ENCODE data around the gene DLG3. TPM values are rescaled to one million over a fixed set of nuclear protein-coding genes. Genes with fewer than 3 reads are reported as not detected.

Gene DLG3
- polyA plus RNA-seq, 4 donors, result 22.2 to 40.0 (median 32.3) TPM

- DNase-seq (peak; percentile 84 to 90), FAIRE-seq (no peak)
- peaks cover 0 to 10% (median 0%) of the 10 kb centered on the region in 3 donors for H3K4me1 ChIP-seq (ENCODE audit: control insufficient read depth in 3 of 3, insufficient read depth in 2 of 3, low read depth in 1 of 3, low read length in 2 of 3)
- H3K27ac ChIP-seq (ENCODE audit: low read depth in 1 of 3, low read length in 2 of 3), result peak overlapping the region; percentile 66 to 90 (median 89)
- WGBS, 3 donors, result 0 to 34% (median 4%) methylated on average over 17 to 37 of the region's 37 CpGs
- peaks cover 0 to 9% (median 0%) of the 10 kb centered on the region in 3 donors for H3K36me3 ChIP-seq (ENCODE audit: control insufficient read depth in 3 of 3, insufficient read depth in 2 of 3, low read depth in 1 of 3, low read length in 3 of 3)
- H3K9me3 ChIP-seq (ENCODE audit: control insufficient read depth in 2 of 2, insufficient read depth in 1 of 2, low read depth in 1 of 2, low read length in 1 of 2), result no peaks in the 10 kb centered on the region
- H3K4me3 ChIP-seq (ENCODE audit: low read depth in 1 of 3, low read length in 3 of 3), result peak overlapping the region; percentile 41 to 70 (median 52)
- peaks cover 0 to 11% (median 0%) of the 10 kb centered on the region in 3 donors for H3K27me3 ChIP-seq (ENCODE audit: control insufficient read depth in 3 of 3, insufficient read depth in 3 of 3, low read length in 3 of 3)
These were observed 10.7 kb upstream of the DLG3 start for GRCh38 chrX:70433848-70434351.

DNA sequence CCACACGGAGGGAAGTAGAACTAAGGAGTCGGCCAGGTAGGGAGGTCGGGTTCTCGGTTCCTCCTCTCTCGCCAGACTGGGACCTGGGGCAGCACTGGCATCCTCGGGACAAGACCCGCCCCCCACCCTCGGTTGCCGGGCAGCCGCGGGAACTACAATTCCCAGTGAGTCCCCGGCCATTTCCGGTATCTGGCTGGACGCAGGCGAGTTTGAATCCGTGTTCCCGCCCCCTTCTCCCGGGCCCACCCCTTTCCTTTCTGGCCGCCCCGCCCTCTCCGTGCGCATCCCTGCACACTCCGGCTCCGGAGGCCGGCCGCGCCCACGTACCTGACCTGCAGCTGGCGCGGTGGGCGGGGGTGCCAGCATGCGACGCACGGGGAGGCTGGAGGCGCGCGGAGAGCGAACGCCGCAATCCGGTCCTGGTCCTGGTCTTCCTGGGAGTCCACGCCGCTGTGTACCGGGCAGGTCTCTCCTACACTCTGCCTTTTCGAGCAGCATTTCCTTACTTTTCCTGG, 10.2 kb upstream of the DLG3 start:
- no peaks in the 10 kb centered on the region for H3K9me3 ChIP-seq (ENCODE audit: control insufficient read depth in 2 of 2, insufficient read depth in 1 of 2, low read depth in 1 of 2, low read length in 1 of 2)
- H3K27me3 ChIP-seq (ENCODE audit: control insufficient read depth in 3 of 3, insufficient read depth in 3 of 3, low read length in 3 of 3), result peaks cover 0 to 11% (median 0%) of the 10 kb centered on the region in 3 donors
- FAIRE-seq (no peak), DNase-seq (peak; percentile 88 to 91)
- H3K4me3 ChIP-seq (ENCODE audit: low read depth in 1 of 3, low read length in 3 of 3), result peak overlapping the region; percentile 41 to 70 (median 52)
- peaks cover 0 to 10% (median 0%) of the 10 kb centered on the region in 3 donors for H3K4me1 ChIP-seq (ENCODE audit: control insufficient read depth in 3 of 3, insufficient read depth in 2 of 3, low read depth in 1 of 3, low read length in 2 of 3)
- H3K27ac ChIP-seq (ENCODE audit: low read depth in 1 of 3, low read length in 2 of 3), result peak overlapping the region; percentile 66 to 90 (median 89)
- 0 to 37% (median 1%) methylated on average over 15 to 45 of the region's 45 CpGs for WGBS, 3 donors
- peaks cover 0 to 7% (median 0%) of the 10 kb centered on the region in 3 donors for H3K36me3 ChIP-seq (ENCODE audit: control insufficient read depth in 3 of 3, insufficient read depth in 2 of 3, low read depth in 1 of 3, low read length in 3 of 3)

GRCh38 chrX:70434914-70435586, 9.6 kb upstream of the DLG3 start:
- Histone ChIP-seq H3K27ac (ENCODE audit: low read depth in 1 of 3, low read length in 2 of 3) (peak overlapping the region in 1 of 3 donors; percentile 62), H3K9me3 (ENCODE audit: control insufficient read depth in 2 of 2, insufficient read depth in 1 of 2, low read depth in 1 of 2, low read length in 1 of 2) (no peaks in the 10 kb centered on the region), H3K36me3 (ENCODE audit: control insufficient read depth in 3 of 3, insufficient read depth in 2 of 3, low read depth in 1 of 3, low read length in 3 of 3) (peaks cover 0 to 3% (median 0%) of the 10 kb centered on the region in 3 donors), H3K27me3 (ENCODE audit: control insufficient read depth in 3 of 3, insufficient read depth in 3 of 3, low read length in 3 of 3) (peaks cover 0 to 11% (median 0%) of the 10 kb centered on the region in 3 donors), H3K4me3 (ENCODE audit: low read depth in 1 of 3, low read length in 3 of 3) (peak overlapping the region; percentile 1 to 70 (median 52)), H3K4me1 (ENCODE audit: control insufficient read depth in 3 of 3, insufficient read depth in 2 of 3, low read depth in 1 of 3, low read length in 2 of 3) (peaks cover 0 to 10% (median 0%) of the 10 kb centered on the region in 3 donors)
- FAIRE-seq, result no peak
- 20 to 48% (median 45%) methylated on average over 17 of the region's 17 CpGs for WGBS, 3 donors
- DNase-seq, result no peak

- Histone ChIP-seq H3K4me3 (ENCODE audit: low read depth in 1 of 3, low read length in 3 of 3) (no peak overlapping the region), H3K4me1 (ENCODE audit: control insufficient read depth in 3 of 3, insufficient read depth in 2 of 3, low read depth in 1 of 3, low read length in 2 of 3) (peaks cover 0 to 10% (median 0%) of the 10 kb centered on the region in 3 donors), H3K27me3 (ENCODE audit: control insufficient read depth in 3 of 3, insufficient read depth in 3 of 3, low read length in 3 of 3) (peaks cover 0 to 11% (median 0%) of the 10 kb centered on the region in 3 donors), H3K9me3 (ENCODE audit: control insufficient read depth in 2 of 2, insufficient read depth in 1 of 2, low read depth in 1 of 2, low read length in 1 of 2) (no peaks in the 10 kb centered on the region), H3K36me3 (ENCODE audit: control insufficient read depth in 3 of 3, insufficient read depth in 2 of 3, low read depth in 1 of 3, low read length in 3 of 3) (no peaks in the 10 kb centered on the region), H3K27ac (ENCODE audit: low read depth in 1 of 3, low read length in 2 of 3) (no peak overlapping the region)
- 24 to 39% (median 26%) methylated on average over 16 of the region's 16 CpGs for WGBS, 3 donors
- FAIRE-seq, result no peak
- DNase-seq, result no peak
These were observed 8.3 kb upstream of the DLG3 start for GRCh38 chrX:70436343-70436742.

DNA sequence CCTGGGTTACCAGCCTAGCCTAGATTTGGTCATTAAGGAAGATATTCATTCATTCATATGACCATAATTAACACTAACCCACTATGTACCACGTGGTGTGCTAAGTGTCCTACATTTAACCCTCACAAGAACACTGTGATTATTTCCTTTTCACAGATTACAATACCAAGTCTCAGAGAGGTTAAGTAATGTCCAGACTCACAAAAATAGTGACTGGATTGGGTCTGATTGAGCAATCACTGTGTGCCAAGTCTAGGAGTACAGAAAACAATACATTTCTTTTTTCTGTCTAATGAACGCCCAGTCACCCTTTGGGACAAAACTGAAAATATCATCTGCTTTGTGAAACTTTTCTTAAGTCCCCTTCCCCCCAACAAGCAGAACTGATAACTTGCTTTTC, 7.6 kb upstream of the DLG3 start:
- no peak for FAIRE-seq
- 36 to 46% (median 39%) methylated on average over 2 of the region's 2 CpGs for WGBS, 3 donors

GRCh38 chrX:70437921-70438665, 6.5 kb upstream of the DLG3 start:
- 70 to 84% (median 83%) methylated on average over 8 of the region's 8 CpGs for WGBS, 3 donors
- Histone ChIP-seq H3K27me3 (ENCODE audit: control insufficient read depth in 3 of 3, insufficient read depth in 3 of 3, low read length in 3 of 3) (peaks cover 0 to 11% (median 2%) of the 10 kb centered on the region in 3 donors), H3K4me1 (ENCODE audit: control insufficient read depth in 3 of 3, insufficient read depth in 2 of 3, low read depth in 1 of 3, low read length in 2 of 3) (peaks cover 0 to 10% (median 0%) of the 10 kb centered on the region in 3 donors), H3K36me3 (ENCODE audit: control insufficient read depth in 3 of 3, insufficient read depth in 2 of 3, low read depth in 1 of 3, low read length in 3 of 3) (no peaks in the 10 kb centered on the region), H3K9me3 (ENCODE audit: control insufficient read depth in 2 of 2, insufficient read depth in 1 of 2, low read depth in 1 of 2, low read length in 1 of 2) (no peaks in the 10 kb centered on the region), H3K27ac (ENCODE audit: low read depth in 1 of 3, low read length in 2 of 3) (no peak overlapping the region), H3K4me3 (ENCODE audit: low read depth in 1 of 3, low read length in 3 of 3) (no peak overlapping the region)
- DNase-seq (no peak), FAIRE-seq (no peak)

More for the DNA sequence above, 7.6 kb upstream of the DLG3 start:
- Histone ChIP-seq H3K27me3 (ENCODE audit: control insufficient read depth in 3 of 3, insufficient read depth in 3 of 3, low read length in 3 of 3) (peaks cover 0 to 11% (median 0%) of the 10 kb centered on the region in 3 donors), H3K9me3 (ENCODE audit: control insufficient read depth in 2 of 2, insufficient read depth in 1 of 2, low read depth in 1 of 2, low read length in 1 of 2) (no peaks in the 10 kb centered on the region), H3K4me3 (ENCODE audit: low read depth in 1 of 3, low read length in 3 of 3) (no peak overlapping the region), H3K4me1 (ENCODE audit: control insufficient read depth in 3 of 3, insufficient read depth in 2 of 3, low read depth in 1 of 3, low read length in 2 of 3) (peaks cover 0 to 10% (median 0%) of the 10 kb centered on the region in 3 donors), H3K27ac (ENCODE audit: low read depth in 1 of 3, low read length in 2 of 3) (no peak overlapping the region), H3K36me3 (ENCODE audit: control insufficient read depth in 3 of 3, insufficient read depth in 2 of 3, low read depth in 1 of 3, low read length in 3 of 3) (no peaks in the 10 kb centered on the region)
- DNase-seq, result no peak

DNA sequence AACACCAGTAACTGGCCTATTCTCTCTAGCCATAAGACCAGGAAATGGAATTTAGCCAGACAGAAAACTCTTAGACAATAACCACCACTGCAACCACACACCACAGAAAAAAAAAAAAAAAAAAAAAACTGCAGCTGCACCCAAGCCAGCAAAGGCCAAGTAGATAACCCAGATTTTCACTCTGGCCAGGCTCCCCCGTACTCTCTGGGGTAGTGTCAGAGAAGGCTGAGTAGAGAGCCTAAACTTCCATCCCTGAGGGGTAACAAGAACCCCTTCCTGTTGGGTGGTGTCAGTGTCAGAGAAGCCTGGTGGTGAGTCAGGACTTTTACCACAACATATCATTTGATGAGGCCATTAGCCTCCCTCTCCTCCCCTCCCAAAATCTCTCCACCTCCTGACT, 5.6 kb upstream of the DLG3 start:
- Histone ChIP-seq H3K27ac (ENCODE audit: low read depth in 1 of 3, low read length in 2 of 3) (no peak overlapping the region), H3K4me1 (ENCODE audit: control insufficient read depth in 3 of 3, insufficient read depth in 2 of 3, low read depth in 1 of 3, low read length in 2 of 3) (peaks cover 0 to 5% (median 0%) of the 10 kb centered on the region in 3 donors), H3K27me3 (ENCODE audit: control insufficient read depth in 3 of 3, insufficient read depth in 3 of 3, low read length in 3 of 3) (peaks cover 0 to 16% (median 2%) of the 10 kb centered on the region in 3 donors), H3K36me3 (ENCODE audit: control insufficient read depth in 3 of 3, insufficient read depth in 2 of 3, low read depth in 1 of 3, low read length in 3 of 3) (no peaks in the 10 kb centered on the region), H3K4me3 (ENCODE audit: low read depth in 1 of 3, low read length in 3 of 3) (no peak overlapping the region), H3K9me3 (ENCODE audit: control insufficient read depth in 2 of 2, insufficient read depth in 1 of 2, low read depth in 1 of 2, low read length in 1 of 2) (no peaks in the 10 kb centered on the region)
- FAIRE-seq (no peak), DNase-seq (no peak)
- 22 to 33% (median 27%) methylated on average over 1 of the region's 1 CpG for WGBS, 3 donors

GRCh38 chrX:70442224-70442623, 2.4 kb upstream of the DLG3 start:
- DNase-seq (no peak), FAIRE-seq (no peak)
- no peak overlapping the region for H3K4me3 ChIP-seq (ENCODE audit: low read depth in 1 of 3, low read length in 3 of 3)
- peaks cover 0 to 27% (median 2%) of the 10 kb centered on the region in 3 donors for H3K27me3 ChIP-seq (ENCODE audit: control insufficient read depth in 3 of 3, insufficient read depth in 3 of 3, low read length in 3 of 3)
- H3K27ac ChIP-seq (ENCODE audit: low read depth in 1 of 3, low read length in 2 of 3), result no peak overlapping the region
- 55 to 66% (median 56%) methylated on average over 6 of the region's 6 CpGs for WGBS, 3 donors
- H3K9me3 ChIP-seq (ENCODE audit: control insufficient read depth in 2 of 2, insufficient read depth in 1 of 2, low read depth in 1 of 2, low read length in 1 of 2), result no peaks in the 10 kb centered on the region
- no peaks in the 10 kb centered on the region for H3K36me3 ChIP-seq (ENCODE audit: control insufficient read depth in 3 of 3, insufficient read depth in 2 of 3, low read depth in 1 of 3, low read length in 3 of 3)
- no peaks in the 10 kb centered on the region for H3K4me1 ChIP-seq (ENCODE audit: control insufficient read depth in 3 of 3, insufficient read depth in 2 of 3, low read depth in 1 of 3, low read length in 2 of 3)

Data from small intestine (tissue), 7 donors.